ENCODE data around the gene HDAC2.

The HDAC2 gene

DNA sequence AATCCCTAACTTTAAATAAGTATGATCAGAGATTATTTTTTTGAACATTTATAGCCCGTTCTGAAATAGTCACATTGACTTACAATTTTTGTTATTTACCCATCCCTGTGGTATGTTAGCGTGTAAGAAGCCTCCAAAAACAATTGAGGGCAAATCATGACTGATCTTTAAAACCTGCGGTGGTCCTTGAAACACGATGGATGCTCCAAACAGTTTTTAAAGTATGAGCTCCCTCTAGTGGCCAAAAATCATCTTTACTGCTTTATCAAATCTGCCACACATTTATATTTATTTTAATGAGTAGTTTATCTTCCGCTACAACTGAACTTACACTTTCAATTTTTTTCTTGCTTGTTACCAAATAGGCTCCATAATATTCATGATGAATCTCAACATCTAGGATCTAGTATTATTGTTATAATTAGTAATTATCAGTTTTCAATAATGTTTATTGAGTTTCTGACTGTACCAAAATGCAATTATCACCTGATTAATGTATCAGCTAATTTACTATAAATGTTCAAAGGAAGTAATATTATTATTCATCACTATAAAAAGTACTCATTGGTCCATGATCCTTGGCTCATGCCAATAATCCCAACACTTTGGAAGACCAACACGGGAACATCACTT, 61.6 kb downstream of the HDAC2 start:
- peak; percentile 41 for DNase-seq (ENCODE audit: low read depth)

DNA sequence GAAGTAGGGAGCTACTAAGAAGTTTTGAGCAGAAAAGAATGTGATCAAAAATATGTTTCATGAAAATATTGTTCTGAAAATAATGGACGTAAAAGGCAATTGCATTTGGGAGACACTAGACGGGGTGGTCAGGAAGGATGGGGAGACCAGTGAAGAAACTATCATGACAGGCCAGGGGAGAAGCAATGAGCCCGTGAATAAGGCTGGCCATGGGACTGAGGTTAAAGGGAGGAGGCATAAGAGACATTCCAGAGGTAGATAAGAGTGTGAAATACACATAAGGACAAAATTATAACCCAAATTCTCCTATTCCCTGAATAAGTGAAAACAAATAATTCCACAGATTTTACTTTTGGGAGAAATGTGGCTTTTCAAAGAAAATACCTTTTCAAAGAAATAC, 62.1 kb downstream of the HDAC2 start:
- DNase-seq (ENCODE audit: low read depth): no peak

DNA sequence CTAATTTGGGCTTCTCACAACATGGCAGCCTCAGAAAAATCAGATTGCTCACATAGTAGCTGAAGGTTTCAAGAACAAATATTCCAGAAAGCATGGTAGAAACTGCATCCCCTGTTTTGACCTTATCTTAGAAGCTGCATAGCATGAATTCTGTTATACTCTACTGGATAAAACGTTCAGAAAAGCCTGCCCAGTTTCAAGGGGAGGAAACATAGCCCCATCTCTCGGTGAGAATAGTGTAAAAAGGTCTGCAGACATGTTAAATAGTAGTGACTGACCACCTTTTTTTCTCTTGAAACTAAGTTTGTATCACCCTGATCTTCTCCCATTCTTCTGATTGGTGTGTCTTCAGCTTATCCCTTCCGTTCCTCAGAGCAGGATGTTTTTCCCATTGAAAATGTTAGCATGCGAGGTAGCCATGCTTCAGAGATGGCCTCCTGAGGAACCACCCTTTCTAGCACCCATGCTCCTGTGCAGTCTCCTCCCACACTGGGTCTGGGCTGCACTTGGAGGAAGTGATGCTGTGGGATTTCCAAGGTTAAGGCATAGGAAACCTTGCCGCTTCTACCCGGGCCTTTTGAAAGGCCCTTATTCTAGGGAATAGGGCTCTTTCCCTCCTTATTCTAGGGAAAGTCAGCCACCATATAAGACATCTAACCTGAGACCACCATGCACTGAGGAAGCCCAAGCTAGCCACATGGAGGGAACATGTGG, 63.7 kb downstream of the HDAC2 start:
- DNase-seq (ENCODE audit: low read depth): no peak

DNA sequence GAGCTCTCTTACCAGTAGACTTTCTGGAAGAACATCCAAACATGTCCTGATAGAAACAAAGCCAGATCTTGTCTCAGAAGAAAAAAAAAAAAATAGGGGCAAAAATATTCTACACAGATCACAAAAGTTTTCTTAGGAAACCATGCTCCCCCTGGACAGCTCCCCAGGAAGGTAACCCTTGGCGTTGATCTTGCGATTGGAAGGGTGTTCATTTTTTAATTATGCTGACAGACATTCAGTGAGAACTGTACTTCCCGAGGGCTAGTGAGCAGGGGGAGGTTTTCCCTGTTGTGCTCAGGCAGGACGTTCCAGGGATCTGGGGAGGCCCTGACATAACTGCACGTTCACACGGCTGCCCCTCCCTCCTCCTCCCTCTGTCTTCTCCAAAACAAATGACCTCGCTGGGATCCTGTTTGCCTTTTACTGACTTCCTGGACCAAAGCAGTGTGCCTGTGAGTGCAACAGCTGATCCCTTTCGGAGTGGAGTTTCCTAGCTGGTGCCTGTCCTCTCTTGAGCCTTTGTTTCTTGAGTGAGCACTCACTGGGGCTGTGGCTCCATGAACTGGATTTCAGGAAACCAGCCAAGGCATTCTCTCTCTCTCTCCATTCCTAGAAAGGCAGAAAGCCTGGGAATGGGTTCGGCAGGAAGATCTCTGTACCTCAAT, 67.2 kb downstream of the HDAC2 start:
- DNase-seq (ENCODE audit: low read depth): no peak

DNA sequence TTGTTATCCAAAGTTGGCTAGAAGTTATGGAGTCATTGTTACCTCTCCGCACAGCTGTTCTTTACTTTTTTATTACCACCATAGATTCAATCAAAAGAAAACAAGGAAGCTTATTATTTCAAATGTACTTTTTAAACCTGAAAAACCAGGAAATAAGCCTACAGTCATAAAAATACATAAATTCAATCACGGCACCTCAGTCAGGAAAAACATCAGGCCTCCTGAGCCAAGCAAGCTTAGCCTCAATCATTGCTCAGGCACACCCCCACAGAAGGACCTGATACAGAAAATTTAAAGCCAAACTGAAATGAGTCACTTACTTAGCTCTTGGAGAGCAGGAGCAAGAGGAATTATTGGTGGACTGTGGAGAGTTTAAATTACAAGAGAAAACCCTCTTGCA, 69.5 kb downstream of the HDAC2 start:
- DNase-seq (ENCODE audit: low read depth): peak; percentile 35

- no peak for DNase-seq (ENCODE audit: low read depth)
Observed at GRCh38 chr6:113894712-113895674, 76.0 kb downstream of the HDAC2 start.

GRCh38 chr6:113893866-113894265, 77.1 kb downstream of the HDAC2 start:
- DNase-seq (ENCODE audit: low read depth): peak; percentile 51

DNA sequence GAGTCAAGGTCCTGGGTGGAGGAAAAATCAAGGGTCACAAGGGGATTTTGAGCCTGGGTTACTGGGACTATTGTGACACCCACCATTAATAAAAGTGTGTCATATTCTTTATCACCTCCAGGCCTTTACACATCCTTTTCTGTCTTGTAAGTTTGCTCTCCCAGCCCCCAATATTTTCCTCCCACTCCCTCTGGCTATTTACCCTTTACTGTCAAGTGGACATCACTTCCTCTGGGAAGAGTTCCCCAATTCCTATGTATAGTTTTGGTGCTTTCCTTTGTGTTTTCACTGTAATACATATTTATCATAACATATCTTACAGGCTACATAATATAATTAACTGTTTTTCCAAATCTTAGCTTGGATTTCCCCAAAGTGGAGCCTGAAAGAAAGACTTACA, 77.5 kb downstream of the HDAC2 start:
- DNase-seq (ENCODE audit: low read depth): no peak

DNA sequence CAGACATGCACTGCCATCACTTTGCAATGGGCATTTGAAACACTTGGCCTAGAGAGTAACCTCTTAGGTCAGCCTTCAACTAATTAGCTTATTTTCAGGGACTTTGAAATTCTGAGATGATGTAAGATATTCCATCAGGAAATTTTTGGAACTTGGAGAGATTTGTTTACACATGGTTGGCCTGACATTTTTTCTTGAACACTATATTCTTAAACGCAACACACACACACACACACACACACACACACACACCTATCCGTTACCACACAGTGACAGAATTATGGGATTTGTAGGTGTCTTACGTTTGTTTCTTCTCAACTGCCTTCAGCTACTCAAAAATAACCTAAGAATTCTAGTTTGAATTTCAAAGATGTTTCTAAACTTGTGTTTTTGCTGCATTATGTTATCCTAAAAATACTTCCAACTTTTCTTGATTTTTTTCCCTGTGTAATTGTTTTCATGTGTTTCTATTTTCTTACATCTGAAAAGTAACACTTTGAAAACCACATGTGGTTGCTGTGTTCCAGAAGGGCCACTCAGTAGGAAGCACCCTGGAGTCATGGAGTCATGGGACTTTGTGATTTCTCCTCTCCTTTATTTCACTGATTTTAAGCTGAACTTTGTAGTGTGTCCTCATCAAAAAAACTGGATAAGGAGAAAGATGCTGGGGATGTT, 81.9 kb downstream of the HDAC2 start:
- DNase-seq (ENCODE audit: low read depth): no peak

- no peak for DNase-seq (ENCODE audit: low read depth)
Observed at GRCh38 chr6:113888493-113888892, 82.5 kb downstream of the HDAC2 start.

DNA sequence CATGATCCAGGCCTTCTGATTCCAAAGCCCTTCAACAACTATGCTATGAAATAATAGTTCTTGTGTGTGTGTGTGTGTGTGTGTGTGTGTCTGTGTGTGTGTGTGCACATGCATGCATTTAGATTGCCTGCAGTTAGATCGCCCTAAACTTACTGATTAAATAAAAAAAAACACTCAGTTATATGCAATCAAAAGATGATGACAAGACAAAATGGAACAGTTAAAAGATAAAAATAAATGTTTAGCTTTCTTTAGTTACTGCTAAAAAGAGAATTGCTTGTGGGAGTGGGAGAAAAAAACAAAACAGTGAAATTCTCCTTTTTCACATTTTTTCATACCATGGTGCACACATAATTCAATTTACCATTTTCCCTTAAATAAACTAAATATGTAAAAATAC, 84.4 kb downstream of the HDAC2 start:
- no peak for DNase-seq (ENCODE audit: low read depth)

GRCh38 chr6:113884011-113884410, 86.9 kb downstream of the HDAC2 start:
- no peak for DNase-seq (ENCODE audit: low read depth)

Data from stromal cell of bone marrow (primary cell).